Mucosa of descending colon (tissue), 3 donors: ENCODE results near the gene NIPBL. TPM values are rescaled to one million over a fixed set of nuclear protein-coding genes. Genes with fewer than 3 reads are reported as not detected.
"Not testable (repeated sequence)": the region's sequence is repeated elsewhere in the genome, so short reads cannot be mapped to it uniquely, and the experiment has no call there.

ENCODE experiments used
- ATAC-seq: fragments of 200-7000 bp; cut with Tn5 transposase; one replicate; pipeline ENCODE4 v1.9.1; 2020; ENCODE audit warnings: mild to moderate bottlenecking, moderate library complexity
- DNase-seq, 3 donors: peaks; one replicate each; pipeline ENCODE4 v3.0.0-alpha.2; 2020
- H3K36me3 ChIP-seq: fragments of 200-600 bp; one replicate; pipeline ENCODE4 v1.8.0; 2021; ENCODE audit warnings: low read depth, mild to moderate bottlenecking
- H3K4me1 ChIP-seq: fragments of 200-600 bp; one replicate; pipeline ENCODE4 v1.8.0; 2021; ENCODE audit warnings: low read depth, mild to moderate bottlenecking
- H3K4me3 ChIP-seq: fragments of 200-600 bp; one replicate; pipeline ENCODE4 v1.8.0; 2021; ENCODE audit warnings: mild to moderate bottlenecking
- H3K9me3 ChIP-seq: fragments of 200-600 bp; one replicate; pipeline ENCODE4 v1.8.0; 2021; ENCODE audit warnings: mild to moderate bottlenecking
- CTCF ChIP-seq: fragments of 200-600 bp; IDR thresholded peaks from one replicate; pipeline ENCODE4 v1.8.0; 2022; ENCODE audit warnings: antibody characterized with exemption, mild to moderate bottlenecking
- intact Hi-C, 2 donors: fragments of 100-400 bp; cut with DNase I in 1 of 2; cut with micrococcal nuclease in 1 of 2; formaldehyde crosslinking; loops; one replicate each; pipeline versions ENCODE4 v1.11.0 to v1.11.1; 2022; cut with DNase I, micrococcal nuclease
- total RNA-seq, 3 donors: library from RNA; stranded (reverse); fragmentation: NEBNext Ultra II Directional in 2 of 3; extraction: Animal tissue kit (Norgen Biotek cat#: 25700) in 2 of 3; gene quantifications; one replicate each; pipeline versions ENCODE4 v1.2.1 to v1.2.4, GENCODE V29; 2021 to 2023
- donor health status: DM: no; HTN: no; CAD: no; lungs with moderate emphysema.
- donor health status: DM: no; HTN: no; CAD: no.
- donor health status: DM: no; HTN: yes; CAD: no.

The NIPBL gene
- total RNA-seq, 3 donors from 2014 or later = 50.4 to 80.8 (median 77.2) TPM

GRCh38 chr5:36915653-36916052 lies 39.1 kb downstream of the NIPBL start:
- DNase-seq = no peak
- H3K9me3 ChIP-seq = no peaks in the 10 kb centered on the region
- H3K36me3 ChIP-seq = no peaks in the 10 kb centered on the region
- no peak overlapping the region for H3K4me3 ChIP-seq
- H3K4me1 ChIP-seq = no peaks in the 10 kb centered on the region
- intact Hi-C loops = no loop called here
- TF ChIP-seq CTCF = no peak
- ATAC-seq = no peak

DNA sequence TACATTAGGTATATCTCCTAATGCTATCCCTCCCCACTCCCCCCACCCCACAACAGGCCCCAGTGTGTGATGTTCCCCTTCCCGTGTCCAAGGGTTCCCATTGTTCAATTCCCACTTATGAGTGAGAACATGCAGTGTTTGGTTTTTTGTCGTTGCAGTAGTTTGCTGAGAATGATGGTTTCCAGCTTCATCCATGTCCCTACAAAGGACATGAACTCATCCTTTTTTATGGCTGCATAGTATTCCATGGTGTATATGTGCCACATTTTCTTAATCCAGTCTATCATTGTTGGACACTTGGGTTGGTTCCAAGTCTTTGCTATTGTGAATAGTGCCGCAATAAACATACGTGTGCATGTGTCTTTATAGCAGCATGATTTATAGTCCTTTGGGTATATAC lies 40.0 kb downstream of the NIPBL start:
- ATAC-seq, DNase-seq, H3K4me1 ChIP-seq, H3K36me3 ChIP-seq, H3K9me3 ChIP-seq, H3K4me3 ChIP-seq, intact Hi-C loops: not testable (repeated sequence)

DNA sequence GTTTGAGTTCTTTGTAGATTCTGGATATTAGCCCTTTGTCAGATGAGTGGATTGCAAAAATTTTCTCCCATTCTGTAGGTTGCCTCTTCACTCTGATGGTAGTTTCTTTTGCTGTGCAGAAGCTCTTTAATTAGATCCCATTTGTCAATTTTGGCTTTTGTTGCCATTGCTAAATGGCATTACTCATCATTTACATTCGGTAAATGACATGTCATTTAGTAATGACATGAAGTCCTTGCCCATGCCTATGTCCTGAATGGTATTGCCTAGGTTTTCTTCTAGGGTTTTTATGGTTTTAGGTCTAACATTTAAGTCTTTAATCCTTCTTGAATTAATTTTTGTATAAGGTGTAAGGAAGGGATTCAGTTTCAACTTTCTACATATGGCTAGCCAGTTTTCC lies 40.8 kb downstream of the NIPBL start:
- H3K9me3 ChIP-seq, H3K4me1 ChIP-seq, ATAC-seq, intact Hi-C loops, H3K36me3 ChIP-seq, DNase-seq, H3K4me3 ChIP-seq: not testable (repeated sequence)

- intact Hi-C loops = no loop called here
- H3K4me1 ChIP-seq = no peaks in the 10 kb centered on the region
- no peaks in the 10 kb centered on the region for H3K9me3 ChIP-seq
- DNase-seq = no peak
- ATAC-seq = no peak
- H3K4me3 ChIP-seq = no peak overlapping the region
- no peak for TF ChIP-seq CTCF
- no peaks in the 10 kb centered on the region for H3K36me3 ChIP-seq
Measured at GRCh38 chr5:36919238-36919637, 42.7 kb downstream of the NIPBL start.

DNA sequence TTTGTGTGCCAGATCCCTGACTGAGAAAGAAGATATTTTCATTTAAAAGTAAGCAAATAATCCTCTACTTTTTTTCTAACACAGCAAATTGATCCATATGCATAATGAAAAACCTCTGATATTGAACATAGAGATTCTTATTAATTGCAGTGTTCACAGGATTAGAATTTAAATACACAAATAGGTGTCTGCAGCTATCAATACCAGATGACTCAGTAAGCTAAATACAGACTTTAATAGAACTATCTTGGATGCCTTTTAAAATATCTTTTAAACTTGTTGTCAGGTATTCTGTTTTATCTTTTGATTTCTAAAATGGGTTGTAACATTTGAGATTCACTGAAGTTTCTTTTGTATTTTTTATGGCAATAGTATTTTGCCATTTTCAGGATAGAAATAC lies 43.1 kb downstream of the NIPBL start:
- no peaks in the 10 kb centered on the region for H3K4me1 ChIP-seq

GRCh38 chr5:36928947-36929346 lies 52.4 kb downstream of the NIPBL start:
- TF ChIP-seq CTCF = no peak
- intact Hi-C loops = no loop called here

More for the DNA sequence above, 43.1 kb downstream of the NIPBL start:
- TF ChIP-seq CTCF = no peak
- ATAC-seq = no peak
- intact Hi-C loops = no loop called here
- H3K4me3 ChIP-seq = no peak overlapping the region
- no peaks in the 10 kb centered on the region for H3K9me3 ChIP-seq
- no peak for DNase-seq
- H3K36me3 ChIP-seq = no peaks in the 10 kb centered on the region

DNA sequence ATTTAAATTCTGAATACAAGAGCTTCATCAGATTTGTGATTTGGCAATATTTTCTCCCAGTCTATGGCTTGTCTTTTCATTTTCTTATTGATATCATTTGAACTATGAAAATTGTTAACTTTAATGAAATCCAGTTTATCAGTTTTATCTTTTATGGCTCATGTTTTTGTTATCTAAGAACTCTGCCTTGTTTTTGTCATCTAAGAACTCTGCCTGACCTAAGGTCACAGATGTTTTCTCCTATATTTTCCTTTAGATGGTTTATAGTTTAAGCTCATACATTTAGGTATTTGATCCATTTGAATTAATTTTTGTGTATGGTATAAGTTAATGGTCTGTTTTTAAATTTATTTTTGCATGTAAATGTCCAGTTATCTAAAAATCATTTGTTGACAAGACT lies 52.9 kb downstream of the NIPBL start:
- ATAC-seq = no peak
- peaks cover 11% of the 10 kb centered on the region for H3K4me1 ChIP-seq
- H3K36me3 ChIP-seq = no peaks in the 10 kb centered on the region
- H3K9me3 ChIP-seq = no peaks in the 10 kb centered on the region
- H3K4me3 ChIP-seq = no peak overlapping the region
- intact Hi-C loops = no loop called here
- TF ChIP-seq CTCF = no peak
- no peak for DNase-seq

More at GRCh38 chr5:36928947-36929346, 52.4 kb downstream of the NIPBL start:
- H3K4me3 ChIP-seq = no peak overlapping the region
- H3K36me3 ChIP-seq = no peaks in the 10 kb centered on the region
- H3K9me3 ChIP-seq = no peaks in the 10 kb centered on the region
- no peak for DNase-seq
- no peak for ATAC-seq
- peaks cover 11% of the 10 kb centered on the region for H3K4me1 ChIP-seq
